HepG2 (cell line): Measurements from ENCODE around the gene NOP58. TPM values are rescaled to one million over a fixed set of nuclear protein-coding genes. Genes with fewer than 3 reads are reported as not detected.

ENCODE experiments used
- ATAC-seq: fragments of 200-7000 bp; cut with Tn5 transposase; 3 replicates; pipeline ENCODE4 v1.9.1; 2020; ENCODE audit warnings: mild to moderate bottlenecking, moderate library complexity
- BruUV-seq: library from RNA; stranded (reverse); fragments of 400-500 nt; replicated peaks from 2 replicates; lab custom pipeline; 2021; lab: Mats Ljungman, UMichigan
- CTCF ChIA-PET: fragments of 300-600 bp; formaldehyde crosslinking; extraction: SDS; loops from one replicate; lab custom pipeline; 2021; ENCODE audit warnings: low total read pairs, inconsistent platforms, low intra/inter-chr PET ratio; lab: Yijun Ruan, JAX
- POLR2A ChIA-PET: fragments of 350-600 bp; sonication (Branson Sonifier 250); formaldehyde crosslinking; loops from one replicate; lab custom pipeline; 2020; ENCODE audit warnings: antibody characterized with exemption, inconsistent platforms; lab: Yijun Ruan, JAX
- DNase-seq: peaks from one replicate; pipeline ENCODE4 v3.0.0-alpha.2; 2015; ENCODE audit warnings: low spot score
- FAIRE-seq: peaks from 3 replicates; lab custom pipeline; 2011; peaks lifted over from hg19 to GRCh38; lab: Jason Lieb, UNC
- H2AFZ ChIP-seq: one replicate; pipeline ENCODE4 v1.6.1; 2011; ENCODE audit warnings: low read length, inconsistent platforms
- H3K27ac ChIP-seq: fragments of 300-600 bp; 3 replicates; pipeline ENCODE4 v1.8.0; 2011; ENCODE audit warnings: mixed run types, mild to moderate bottlenecking, mixed read lengths, low read length, inconsistent platforms; ENCODE audit not compliant: insufficient read depth; ENCODE audit errors: extremely low read length
- H3K27me3 ChIP-seq, 2 experiments: fragments of 200-600 bp in 1 of 2; 2 replicates in 1 of 2; 3 replicates in 1 of 2; pipeline versions ENCODE4 v1.6.0 to v1.8.0; 2011; ENCODE audit warnings: low read length in 2 of 2, mild to moderate bottlenecking in 2 of 2, moderate library complexity in 2 of 2, inconsistent platforms in 1 of 2; ENCODE audit not compliant: insufficient read depth in 2 of 2, control insufficient read depth in 1 of 2
- H3K36me3 ChIP-seq, 2 experiments: fragments of 200-600 bp in 1 of 2; replicated peaks in 1 of 2; 2 replicates in 1 of 2; 3 replicates in 1 of 2; pipeline versions ENCODE4 v1.5.1 to v1.8.0; 2011; ENCODE audit warnings: low read length in 2 of 2, inconsistent platforms in 1 of 2; ENCODE audit not compliant: insufficient read depth in 2 of 2, control insufficient read depth in 1 of 2
- H3K4me1 ChIP-seq: 2 replicates; pipeline ENCODE4 v1.5.1; 2012; ENCODE audit warnings: low read length, inconsistent platforms; ENCODE audit not compliant: insufficient read depth
- H3K4me2 ChIP-seq: 2 replicates; pipeline ENCODE4 v1.6.0; 2011; ENCODE audit warnings: low read depth, low read length, inconsistent platforms
- H3K4me3 ChIP-seq, 3 experiments: fragments of 200-600 bp in 1 of 3; sonication (generic), shearing (Covaris generic) in 1 of 3; replicated peaks in 1 of 3; 2 replicates each; pipeline ENCODE4 v1.5.1; 2011 to 2016; ENCODE audit warnings: low read length in 3 of 3, inconsistent platforms in 2 of 3, low read depth in 2 of 3, mild to moderate bottlenecking in 2 of 3, control low read depth in 1 of 3, mixed read lengths in 1 of 3; ENCODE audit not compliant: insufficient read depth in 1 of 3
- H3K79me2 ChIP-seq: one replicate; pipeline ENCODE4 v1.6.1; 2011; ENCODE audit warnings: low read length, inconsistent platforms; ENCODE audit not compliant: insufficient read depth
- H3K9ac ChIP-seq: 2 replicates; pipeline ENCODE4 v1.6.0; 2011; ENCODE audit warnings: mild to moderate bottlenecking, low read depth, low read length, inconsistent platforms; ENCODE audit not compliant: insufficient read depth
- H3K9me3 ChIP-seq: 2 replicates; pipeline ENCODE4 v1.5.1; 2012; ENCODE audit warnings: mild to moderate bottlenecking, low read length
- H4K20me1 ChIP-seq: 2 replicates; pipeline ENCODE4 v1.6.0; 2011; ENCODE audit warnings: inconsistent platforms, mild to moderate bottlenecking, low read length, moderate library complexity; ENCODE audit not compliant: insufficient read depth
- BCL6 ChIP-seq: IDR thresholded peaks from 2 replicates; pipeline ENCODE4 v1.6.1; 2016; ENCODE audit warnings: missing genetic modification reagents, missing compliant biosample characterization
- CC2D1A ChIP-seq: sonication (generic); formaldehyde crosslinking; IDR thresholded peaks from 2 replicates; pipeline ENCODE4 v1.8.1; 2023; ENCODE audit warnings: mild to moderate bottlenecking, missing genetic modification reagents
- IRF1 ChIP-seq: sonication (generic); formaldehyde crosslinking; IDR thresholded peaks from 2 replicates; pipeline ENCODE4 v1.4.0; 2020; ENCODE audit warnings: low read depth, mild to moderate bottlenecking, missing genetic modification reagents
- JARID2 ChIP-seq: sonication (generic); formaldehyde crosslinking; IDR thresholded peaks from 2 replicates; pipeline ENCODE4 v1.8.1; 2023; ENCODE audit warnings: missing genetic modification reagents, inconsistent platforms; ENCODE audit not compliant: insufficient replicate concordance
- KAT7 ChIP-seq: IDR thresholded peaks from 2 replicates; pipeline ENCODE4 v1.6.1; 2018; ENCODE audit warnings: borderline replicate concordance, missing compliant biosample characterization
- KMT2A ChIP-seq: sonication (generic); formaldehyde crosslinking; IDR thresholded peaks from 2 replicates; pipeline ENCODE4 v1.4.0; 2020; ENCODE audit warnings: missing genetic modification reagents
- POLR2AphosphoS2 ChIP-seq: IDR thresholded peaks from 2 replicates; pipeline ENCODE4 v1.6.1; 2011; ENCODE audit warnings: low read depth, low read length, improper control_type of control experiment
- TBX3 ChIP-seq: fragments of 450-650 bp; IDR thresholded peaks from 2 replicates; pipeline ENCODE4 v1.6.1; 2017; ENCODE audit warnings: antibody characterized with exemption, mild to moderate bottlenecking, inconsistent platforms, borderline replicate concordance
- ZNF576 ChIP-seq: sonication (generic); formaldehyde crosslinking; IDR thresholded peaks from 2 replicates; pipeline ENCODE4 v1.4.0; 2020; ENCODE audit warnings: mild to moderate bottlenecking, missing genetic modification reagents
- ZNF646 ChIP-seq: sonication (generic); formaldehyde crosslinking; IDR thresholded peaks from 2 replicates; pipeline ENCODE4 v1.9.0; 2021; ENCODE audit warnings: mild to moderate bottlenecking, missing genetic modification reagents
- ZNF782 ChIP-seq: sonication (generic); formaldehyde crosslinking; IDR thresholded peaks from 2 replicates; pipeline ENCODE4 v1.4.0; 2020; ENCODE audit warnings: missing genetic modification reagents, mild to moderate bottlenecking, borderline replicate concordance
- ZSCAN9 ChIP-seq: IDR thresholded peaks from 2 replicates; pipeline ENCODE4 v1.6.1; 2016; ENCODE audit warnings: borderline replicate concordance
- WGBS: methylation state at CpG from one replicate; pipeline ENCODE4 v1.1.6; 2017; ENCODE audit warnings: low lambda C conversion rate; 5-methylcytosine and 5-hydroxymethylcytosine counted together
- in situ Hi-C: cut with HindIII; loops from 2 replicates; pipeline ENCODE4 v1.10.0; 2017; ENCODE audit warnings: low pct_unique_long_range_greater_than_20kb; ENCODE audit not compliant: extremely low pct_ligation_motif_present
- intact Hi-C: fragments of 100-400 bp; cut with micrococcal nuclease; formaldehyde crosslinking; loops from one replicate; pipeline ENCODE4 v1.10.0; 2022; ENCODE audit not compliant: unreplicated experiment
- polyA plus RNA-seq, 8 experiments: library from polyadenylated mRNA; depleted of rRNA in 3 of 8; stranded (reverse) in 7 of 8; unstranded in 1 of 8; fragments of >200 nt; fragmentation: Illumina TruSeq in 4 of 8; extraction: Trizol in 4 of 8; gene quantifications; 2 replicates each; pipeline versions ENCODE4 v1.2.1 to v1.2.3, GENCODE V29; 2011 to 2016; ENCODE audit warnings: low read depth in 4 of 8, missing spikeins in 1 of 8, mixed read lengths in 1 of 8; ENCODE audit not compliant: insufficient read depth in 1 of 8
- total RNA-seq, 5 experiments: library from RNA; depleted of rRNA; stranded (reverse); fragments of >200 nt; fragmentation: Illumina TruSeq; extraction: Trizol; gene quantifications; 2 replicates each; pipeline ENCODE4 v1.2.3, GENCODE V29; 2016; ENCODE audit warnings: low read depth in 1 of 5
- TF ChIP-seq, protein P1 (sequence below): sonication (generic); formaldehyde crosslinking; IDR thresholded peaks from 2 replicates; pipeline ENCODE4 v1.4.0; 2020; ENCODE audit warnings: mild to moderate bottlenecking, missing genetic modification reagents

NOP58 gene
- total and polyA plus RNA-seq, 2 of the 13 experiments (the other 11 are each of a cell fraction or from before 2014, with no cell fraction given), result 74.9 to 203 TPM

DNA sequence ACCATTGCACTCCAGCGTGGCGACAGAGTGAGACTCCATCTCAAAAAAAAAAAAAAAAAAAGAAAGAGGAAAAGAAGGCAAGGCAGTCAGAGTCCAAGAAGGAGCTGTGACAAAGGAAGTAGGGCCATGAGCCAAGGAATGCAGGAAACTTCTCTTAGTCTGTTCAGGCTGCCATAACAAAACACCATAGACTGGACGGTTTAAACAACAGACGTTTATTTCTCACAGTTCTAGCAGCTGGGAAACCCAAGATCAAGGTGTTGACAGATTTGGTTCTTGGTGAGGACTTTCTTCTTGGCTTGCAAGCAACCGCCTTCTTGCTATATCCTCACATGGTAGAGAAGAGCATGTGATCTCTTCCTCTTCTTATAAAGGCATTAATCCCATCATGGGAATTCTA lies 14.1 kb upstream of the NOP58 start:
- 60% methylated on average over 5 of the region's 5 CpGs for WGBS
- ChIA-PET CTCF (no interaction called here), POLR2A (interaction anchor here (0.7 to 1.0 kb wide), 2 partner anchors 13 to 489 kb away, joined by 3 to 4 read pairs; partner anchors contain the start of gene NOP58)
- no TSS peak for BruUV-seq
- DNase-seq (no peak), ATAC-seq (no peak), FAIRE-seq (no peak)
- Histone ChIP-seq H3K79me2 (no peaks in the 10 kb centered on the region), H3K27me3 (peaks cover 0 to 5% of the 10 kb centered on the region in 2 experiments; a peak in 1 of 5 replicates), H3K9me3 (no peaks in the 10 kb centered on the region; the same call in 1 of the 2 replicates), H3K36me3 (no peaks in the 10 kb centered on the region), H3K4me1 (no peaks in the 10 kb centered on the region), H4K20me1 (no peaks in the 10 kb centered on the region), H3K9ac (no peak overlapping the region), H3K4me3 (no peak overlapping the region), H3K27ac (no peak overlapping the region), H2AFZ (no peak overlapping the region), H3K4me2 (no peak overlapping the region)
- intact Hi-C loops, result no loop called here
- in situ Hi-C loops, result no loop called here
- TF ChIP-seq ZSCAN9 (CRISPR knock-in tag) (no peak), JARID2 (no peak), ZNF782 (CRISPR knock-in tag) (no peak), BCL6 (CRISPR knock-in tag) (no peak), CC2D1A (CRISPR knock-in tag) (no peak), ZNF576 (CRISPR knock-in tag) (no peak), IRF1 (CRISPR knock-in tag) (no peak), POLR2AphosphoS2 (no peak), KMT2A (CRISPR knock-in tag) (no peak), ZNF646 (CRISPR knock-in tag) (no peak), KAT7 (no peak), TBX3 (no peak)
- TF ChIP-seq, protein P1, sequence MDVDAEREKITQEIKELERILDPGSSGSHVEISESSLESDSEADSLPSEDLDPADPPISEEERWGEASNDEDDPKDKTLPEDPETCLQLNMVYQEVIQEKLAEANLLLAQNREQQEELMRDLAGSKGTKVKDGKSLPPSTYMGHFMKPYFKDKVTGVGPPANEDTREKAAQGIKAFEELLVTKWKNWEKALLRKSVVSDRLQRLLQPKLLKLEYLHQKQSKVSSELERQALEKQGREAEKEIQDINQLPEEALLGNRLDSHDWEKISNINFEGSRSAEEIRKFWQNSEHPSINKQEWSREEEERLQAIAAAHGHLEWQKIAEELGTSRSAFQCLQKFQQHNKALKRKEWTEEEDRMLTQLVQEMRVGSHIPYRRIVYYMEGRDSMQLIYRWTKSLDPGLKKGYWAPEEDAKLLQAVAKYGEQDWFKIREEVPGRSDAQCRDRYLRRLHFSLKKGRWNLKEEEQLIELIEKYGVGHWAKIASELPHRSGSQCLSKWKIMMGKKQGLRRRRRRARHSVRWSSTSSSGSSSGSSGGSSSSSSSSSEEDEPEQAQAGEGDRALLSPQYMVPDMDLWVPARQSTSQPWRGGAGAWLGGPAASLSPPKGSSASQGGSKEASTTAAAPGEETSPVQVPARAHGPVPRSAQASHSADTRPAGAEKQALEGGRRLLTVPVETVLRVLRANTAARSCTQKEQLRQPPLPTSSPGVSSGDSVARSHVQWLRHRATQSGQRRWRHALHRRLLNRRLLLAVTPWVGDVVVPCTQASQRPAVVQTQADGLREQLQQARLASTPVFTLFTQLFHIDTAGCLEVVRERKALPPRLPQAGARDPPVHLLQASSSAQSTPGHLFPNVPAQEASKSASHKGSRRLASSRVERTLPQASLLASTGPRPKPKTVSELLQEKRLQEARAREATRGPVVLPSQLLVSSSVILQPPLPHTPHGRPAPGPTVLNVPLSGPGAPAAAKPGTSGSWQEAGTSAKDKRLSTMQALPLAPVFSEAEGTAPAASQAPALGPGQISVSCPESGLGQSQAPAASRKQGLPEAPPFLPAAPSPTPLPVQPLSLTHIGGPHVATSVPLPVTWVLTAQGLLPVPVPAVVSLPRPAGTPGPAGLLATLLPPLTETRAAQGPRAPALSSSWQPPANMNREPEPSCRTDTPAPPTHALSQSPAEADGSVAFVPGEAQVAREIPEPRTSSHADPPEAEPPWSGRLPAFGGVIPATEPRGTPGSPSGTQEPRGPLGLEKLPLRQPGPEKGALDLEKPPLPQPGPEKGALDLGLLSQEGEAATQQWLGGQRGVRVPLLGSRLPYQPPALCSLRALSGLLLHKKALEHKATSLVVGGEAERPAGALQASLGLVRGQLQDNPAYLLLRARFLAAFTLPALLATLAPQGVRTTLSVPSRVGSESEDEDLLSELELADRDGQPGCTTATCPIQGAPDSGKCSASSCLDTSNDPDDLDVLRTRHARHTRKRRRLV (CRISPR knock-in tag), result no peak
